HepG2 (cell line): Measurements from ENCODE around the gene NALCN. TPM values are rescaled to one million over a fixed set of nuclear protein-coding genes. Genes with fewer than 3 reads are reported as not detected.
A peak's percentile ranks its signal among the peaks of the same experiment; 100 is the strongest.

Experiments
- ATAC-seq: fragments of 200-7000 bp; cut with Tn5 transposase; 3 replicates; pipeline ENCODE4 v1.9.1; 2020; ENCODE audit warnings: mild to moderate bottlenecking, moderate library complexity
- BruUV-seq: library from RNA; stranded (reverse); fragments of 400-500 nt; replicated peaks from 2 replicates; lab custom pipeline; 2021; lab: Mats Ljungman, UMichigan
- CTCF ChIA-PET: fragments of 300-600 bp; formaldehyde crosslinking; extraction: SDS; loops from one replicate; lab custom pipeline; 2021; ENCODE audit warnings: low total read pairs, inconsistent platforms, low intra/inter-chr PET ratio; lab: Yijun Ruan, JAX
- POLR2A ChIA-PET: fragments of 350-600 bp; sonication (Branson Sonifier 250); formaldehyde crosslinking; loops from one replicate; lab custom pipeline; 2020; ENCODE audit warnings: antibody characterized with exemption, inconsistent platforms; lab: Yijun Ruan, JAX
- DNase-seq: peaks from one replicate; pipeline ENCODE4 v3.0.0-alpha.2; 2015; ENCODE audit warnings: low spot score
- FAIRE-seq: peaks from 3 replicates; lab custom pipeline; 2011; peaks lifted over from hg19 to GRCh38; lab: Jason Lieb, UNC
- H2AFZ ChIP-seq: one replicate; pipeline ENCODE4 v1.6.1; 2011; ENCODE audit warnings: low read length, inconsistent platforms
- H3K27ac ChIP-seq: fragments of 300-600 bp; 3 replicates; pipeline ENCODE4 v1.8.0; 2011; ENCODE audit warnings: mixed run types, mild to moderate bottlenecking, mixed read lengths, low read length, inconsistent platforms; ENCODE audit not compliant: insufficient read depth; ENCODE audit errors: extremely low read length
- H3K27me3 ChIP-seq, 2 experiments: fragments of 200-600 bp in 1 of 2; 2 replicates in 1 of 2; 3 replicates in 1 of 2; pipeline versions ENCODE4 v1.6.0 to v1.8.0; 2011; ENCODE audit warnings: low read length in 2 of 2, mild to moderate bottlenecking in 2 of 2, moderate library complexity in 2 of 2, inconsistent platforms in 1 of 2; ENCODE audit not compliant: insufficient read depth in 2 of 2, control insufficient read depth in 1 of 2
- H3K36me3 ChIP-seq, 2 experiments: fragments of 200-600 bp in 1 of 2; replicated peaks in 1 of 2; 2 replicates in 1 of 2; 3 replicates in 1 of 2; pipeline versions ENCODE4 v1.5.1 to v1.8.0; 2011; ENCODE audit warnings: low read length in 2 of 2, inconsistent platforms in 1 of 2; ENCODE audit not compliant: insufficient read depth in 2 of 2, control insufficient read depth in 1 of 2
- H3K4me1 ChIP-seq: 2 replicates; pipeline ENCODE4 v1.5.1; 2012; ENCODE audit warnings: low read length, inconsistent platforms; ENCODE audit not compliant: insufficient read depth
- H3K4me2 ChIP-seq: 2 replicates; pipeline ENCODE4 v1.6.0; 2011; ENCODE audit warnings: low read depth, low read length, inconsistent platforms
- H3K4me3 ChIP-seq, 3 experiments: fragments of 200-600 bp in 1 of 3; sonication (generic), shearing (Covaris generic) in 1 of 3; replicated peaks in 1 of 3; 2 replicates each; pipeline ENCODE4 v1.5.1; 2011 to 2016; ENCODE audit warnings: low read length in 3 of 3, inconsistent platforms in 2 of 3, low read depth in 2 of 3, mild to moderate bottlenecking in 2 of 3, control low read depth in 1 of 3, mixed read lengths in 1 of 3; ENCODE audit not compliant: insufficient read depth in 1 of 3
- H3K79me2 ChIP-seq: one replicate; pipeline ENCODE4 v1.6.1; 2011; ENCODE audit warnings: low read length, inconsistent platforms; ENCODE audit not compliant: insufficient read depth
- H3K9ac ChIP-seq: 2 replicates; pipeline ENCODE4 v1.6.0; 2011; ENCODE audit warnings: mild to moderate bottlenecking, low read depth, low read length, inconsistent platforms; ENCODE audit not compliant: insufficient read depth
- H3K9me3 ChIP-seq: 2 replicates; pipeline ENCODE4 v1.5.1; 2012; ENCODE audit warnings: mild to moderate bottlenecking, low read length
- H4K20me1 ChIP-seq: 2 replicates; pipeline ENCODE4 v1.6.0; 2011; ENCODE audit warnings: inconsistent platforms, mild to moderate bottlenecking, low read length, moderate library complexity; ENCODE audit not compliant: insufficient read depth
- DNMT1 ChIP-seq: sonication (generic); formaldehyde crosslinking; IDR thresholded peaks from 2 replicates; pipeline ENCODE4 v1.5.1; 2020; ENCODE audit warnings: mild to moderate bottlenecking, missing genetic modification reagents
- KLF13 ChIP-seq: sonication (generic); formaldehyde crosslinking; IDR thresholded peaks from 2 replicates; pipeline ENCODE4 v1.4.0; 2020; ENCODE audit warnings: mild to moderate bottlenecking, missing genetic modification reagents
- MNT ChIP-seq: fragments of 450-650 bp; IDR thresholded peaks from 2 replicates; pipeline ENCODE4 v1.6.1; 2016
- POLR2G ChIP-seq: fragments of 200-400 bp; formaldehyde crosslinking; IDR thresholded peaks from 2 replicates; pipeline ENCODE4 v1.6.1; 2018; ENCODE audit warnings: mild to moderate bottlenecking, low read depth, low read length, moderate library complexity
- SALL2 ChIP-seq: sonication (generic); formaldehyde crosslinking; IDR thresholded peaks from 2 replicates; pipeline ENCODE4 v1.8.1; 2023; ENCODE audit warnings: mild to moderate bottlenecking, missing genetic modification reagents, inconsistent platforms
- TEAD3 ChIP-seq: optimal IDR thresholded peaks from 2 replicates; pipeline ENCODE3; 2016; ENCODE audit warnings: borderline replicate concordance
- TOE1 ChIP-seq: sonication (generic); formaldehyde crosslinking; IDR thresholded peaks from 2 replicates; pipeline ENCODE4 v1.4.0; 2020; ENCODE audit warnings: mild to moderate bottlenecking, missing genetic modification reagents
- ZMYM4 ChIP-seq: sonication (generic); formaldehyde crosslinking; IDR thresholded peaks from 2 replicates; pipeline ENCODE4 v1.8.1; 2023; ENCODE audit warnings: mild to moderate bottlenecking, missing genetic modification reagents
- ZNF24 ChIP-seq: fragments of 450-650 bp; IDR thresholded peaks from 2 replicates; pipeline ENCODE4 v1.6.1; 2017; ENCODE audit warnings: antibody characterized with exemption, mild to moderate bottlenecking
- ZNF552 ChIP-seq: sonication (generic); formaldehyde crosslinking; IDR thresholded peaks from 2 replicates; pipeline ENCODE4 v1.9.0; 2022; ENCODE audit warnings: missing genetic modification reagents, mild to moderate bottlenecking, borderline replicate concordance
- ZNF841 ChIP-seq: sonication (generic); formaldehyde crosslinking; IDR thresholded peaks from 2 replicates; pipeline ENCODE4 v1.8.1; 2023; ENCODE audit warnings: missing genetic modification reagents, borderline replicate concordance
- WGBS: methylation state at CpG from one replicate; pipeline ENCODE4 v1.1.6; 2017; ENCODE audit warnings: low lambda C conversion rate; 5-methylcytosine and 5-hydroxymethylcytosine counted together
- in situ Hi-C: cut with HindIII; loops from 2 replicates; pipeline ENCODE4 v1.10.0; 2017; ENCODE audit warnings: low pct_unique_long_range_greater_than_20kb; ENCODE audit not compliant: extremely low pct_ligation_motif_present
- intact Hi-C: fragments of 100-400 bp; cut with micrococcal nuclease; formaldehyde crosslinking; loops from one replicate; pipeline ENCODE4 v1.10.0; 2022; ENCODE audit not compliant: unreplicated experiment
- polyA plus RNA-seq, 8 experiments: library from polyadenylated mRNA; depleted of rRNA in 3 of 8; stranded (reverse) in 7 of 8; unstranded in 1 of 8; fragments of >200 nt; fragmentation: Illumina TruSeq in 4 of 8; extraction: Trizol in 4 of 8; gene quantifications; 2 replicates each; pipeline versions ENCODE4 v1.2.1 to v1.2.3, GENCODE V29; 2011 to 2016; ENCODE audit warnings: low read depth in 4 of 8, missing spikeins in 1 of 8, mixed read lengths in 1 of 8; ENCODE audit not compliant: insufficient read depth in 1 of 8
- total RNA-seq, 5 experiments: library from RNA; depleted of rRNA; stranded (reverse); fragments of >200 nt; fragmentation: Illumina TruSeq; extraction: Trizol; gene quantifications; 2 replicates each; pipeline ENCODE4 v1.2.3, GENCODE V29; 2016; ENCODE audit warnings: low read depth in 1 of 5

Gene NALCN
- total and polyA plus RNA-seq, 2 of the 13 experiments (the other 11 are each of a cell fraction or from before 2014, with no cell fraction given) = not detected

GRCh38 chr13:101301053-101301452 lies 115.3 kb downstream of the NALCN start:
- Histone ChIP-seq H3K27me3 (no peaks in the 10 kb centered on the region), H4K20me1 (no peaks in the 10 kb centered on the region), H3K4me1 (no peaks in the 10 kb centered on the region), H3K36me3 (no peaks in the 10 kb centered on the region), H3K79me2 (no peaks in the 10 kb centered on the region), H3K4me3 (no peak overlapping the region), H3K4me2 (no peak overlapping the region), H3K9ac (no peak overlapping the region), H3K27ac (no peak overlapping the region), H2AFZ (no peak overlapping the region), H3K9me3 (no peaks in the 10 kb centered on the region)
- intact Hi-C loops (no loop called here), in situ Hi-C loops (no loop called here)
- BruUV-seq = no TSS peak
- FAIRE-seq = no peak
- POLR2A ChIA-PET = no interaction called here
- CTCF ChIA-PET = no interaction called here
- WGBS = 16% methylated on average over 8 of the region's 8 CpGs
- TF ChIP-seq TOE1 (CRISPR knock-in tag) (no peak), KLF13 (CRISPR knock-in tag) (no peak), ZNF24 (no peak), SALL2 (CRISPR knock-in tag) (no peak), ZMYM4 (CRISPR knock-in tag) (no peak), POLR2G (no peak)
- peak; percentile 73 for ATAC-seq
- DNase-seq = no peak

DNA sequence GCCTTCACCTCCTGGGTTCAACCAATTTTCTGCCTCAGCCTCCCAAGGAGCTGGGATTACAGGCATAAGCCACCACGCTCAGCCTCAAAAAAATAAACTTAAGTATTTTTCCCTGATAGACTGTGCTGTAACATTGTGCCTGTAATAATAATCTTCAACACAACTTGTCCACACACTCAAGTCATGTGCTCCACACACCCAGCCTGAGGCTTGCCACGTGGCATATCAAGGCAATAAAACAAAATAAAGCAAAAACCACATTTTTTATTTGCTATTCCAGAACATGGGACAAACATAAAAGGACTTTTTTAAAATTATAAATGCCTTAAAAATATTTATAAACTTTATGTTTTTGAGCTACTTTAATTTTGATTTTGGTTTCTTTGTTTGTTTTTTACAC lies 115.8 kb downstream of the NALCN start:
- FAIRE-seq (no peak), ATAC-seq (no peak), DNase-seq (no peak)
- Histone ChIP-seq H3K36me3 (no peaks in the 10 kb centered on the region), H2AFZ (no peak overlapping the region), H3K4me1 (no peaks in the 10 kb centered on the region), H3K79me2 (no peaks in the 10 kb centered on the region), H3K27ac (no peak overlapping the region), H3K27me3 (no peaks in the 10 kb centered on the region), H3K4me3 (no peak overlapping the region), H3K4me2 (no peak overlapping the region), H3K9me3 (no peaks in the 10 kb centered on the region), H3K9ac (no peak overlapping the region), H4K20me1 (no peaks in the 10 kb centered on the region)
- POLR2A ChIA-PET = no interaction called here
- CTCF ChIA-PET = no interaction called here
- TF ChIP-seq MNT (peak; percentile 93), ZNF841 (CRISPR knock-in tag) (no peak), ZNF552 (CRISPR knock-in tag) (no peak), TEAD3 (no peak), DNMT1 (CRISPR knock-in tag) (no peak)
- intact Hi-C loops = no loop called here
- in situ Hi-C loops = no loop called here
- no TSS peak for BruUV-seq
- 0% methylated on average over 2 of the region's 2 CpGs for WGBS
